Endothelial cell of umbilical vein (primary cell): Measurements from ENCODE around the gene TMEM62. TPM values are rescaled to one million over a fixed set of nuclear protein-coding genes. Genes with fewer than 3 reads are reported as not detected.

Source experiments
- BruUV-seq: library from RNA; stranded (reverse); fragments of 400-500 nt; replicated peaks from 2 replicates; lab custom pipeline; 2021; lab: Mats Ljungman, UMichigan
- CTCF ChIA-PET: fragments of 300-600, 350-600 bp; sonication (Branson Sonifier 250); formaldehyde crosslinking; loops from one replicate; lab custom pipeline; 2021; ENCODE audit warnings: antibody characterized with exemption, inconsistent platforms; lab: Charles Lee
- POLR2A ChIA-PET: fragments of 300-600, 350-600 bp; sonication (Branson Sonifier 250); formaldehyde crosslinking; loops from one replicate; lab custom pipeline; 2021; ENCODE audit warnings: antibody characterized with exemption, inconsistent platforms; lab: Charles Lee
- DNase-seq: peaks from one replicate; pipeline ENCODE4 v3.0.0-alpha.2; 2011; ENCODE audit warnings: low read depth, low spot score
- FAIRE-seq: peaks from 2 replicates; lab custom pipeline; 2011; peaks lifted over from hg19 to GRCh38; lab: Jason Lieb, UNC
- H2AFZ ChIP-seq: 2 replicates; pipeline ENCODE4 v1.6.0; 2012; ENCODE audit warnings: low read depth, low read length, control low read depth, inconsistent platforms
- H3K27ac ChIP-seq: 2 replicates; pipeline ENCODE4 v1.5.1; 2011; ENCODE audit warnings: low read depth, mild to moderate bottlenecking, control low read depth, low read length, moderate library complexity; ENCODE audit not compliant: insufficient read depth
- H3K27me3 ChIP-seq, 2 experiments: 2 replicates each; pipeline versions ENCODE4 v1.6.0 to v1.6.1; 2011; ENCODE audit warnings: low read length in 2 of 2, mixed read lengths in 1 of 2; ENCODE audit not compliant: control insufficient read depth in 2 of 2, insufficient read depth in 2 of 2
- H3K36me3 ChIP-seq, 2 experiments: 2 replicates in 1 of 2; 3 replicates in 1 of 2; pipeline ENCODE4 v1.5.1; 2011; ENCODE audit warnings: low read length in 2 of 2, mild to moderate bottlenecking in 1 of 2, moderate library complexity in 1 of 2; ENCODE audit not compliant: control insufficient read depth in 2 of 2, insufficient read depth in 2 of 2; ENCODE audit errors: extremely low read depth in 1 of 2
- H3K4me1 ChIP-seq: 3 replicates; pipeline ENCODE4 v1.5.1; 2011; ENCODE audit warnings: mild to moderate bottlenecking, low read length; ENCODE audit not compliant: control insufficient read depth, insufficient read depth; ENCODE audit errors: extremely low read depth
- H3K4me2 ChIP-seq: 2 replicates; pipeline ENCODE4 v1.6.1; 2011; ENCODE audit warnings: low read length, control low read depth, mixed read lengths; ENCODE audit not compliant: insufficient read depth
- H3K4me3 ChIP-seq, 3 experiments: fragments of 200-600 bp in 1 of 3; sonication (generic), shearing (Covaris generic) in 1 of 3; replicated peaks in 1 of 3; 2 replicates each; pipeline ENCODE4 v1.5.1; 2011 to 2016; ENCODE audit warnings: control low read depth in 3 of 3, low read length in 3 of 3, mild to moderate bottlenecking in 2 of 3, inconsistent platforms in 1 of 3, low read depth in 1 of 3, moderate library complexity in 1 of 3; ENCODE audit not compliant: insufficient read depth in 1 of 3
- H3K79me2 ChIP-seq: 2 replicates; pipeline ENCODE4 v1.6.0; 2012; ENCODE audit warnings: low read length, inconsistent platforms; ENCODE audit not compliant: control insufficient read depth, insufficient read depth
- H3K9ac ChIP-seq: replicated peaks from 2 replicates; pipeline ENCODE3; 2011; ENCODE audit warnings: low read length, control low read depth; ENCODE audit not compliant: insufficient read depth; ENCODE audit errors: extremely low read depth
- H3K9me1 ChIP-seq: replicated peaks from 3 replicates; pipeline ENCODE4 v1.6.0; 2011; ENCODE audit warnings: mild to moderate bottlenecking, low read length; ENCODE audit not compliant: control insufficient read depth, insufficient read depth; ENCODE audit errors: extremely low read depth
- H3K9me3 ChIP-seq: replicated peaks from 2 replicates; pipeline ENCODE4 v1.5.1; 2012; ENCODE audit warnings: low read length, inconsistent platforms; ENCODE audit not compliant: control insufficient read depth, insufficient read depth
- H4K20me1 ChIP-seq: replicated peaks from 2 replicates; pipeline ENCODE3; 2011; ENCODE audit warnings: mild to moderate bottlenecking, low read length; ENCODE audit not compliant: control insufficient read depth, insufficient read depth; ENCODE audit errors: extremely low read depth
- EZH2 ChIP-seq: IDR thresholded peaks from 2 replicates; pipeline ENCODE4 v1.6.1; 2012; ENCODE audit warnings: borderline replicate concordance, low read depth, mild to moderate bottlenecking, moderate library complexity, low read length, inconsistent platforms; ENCODE audit not compliant: severe bottlenecking
- FOS ChIP-seq: IDR thresholded peaks from 2 replicates; pipeline ENCODE4 v1.6.1; 2011; ENCODE audit warnings: mild to moderate bottlenecking, low read length, moderate library complexity, borderline replicate concordance; ENCODE audit not compliant: insufficient read depth
- GATA2 ChIP-seq: IDR thresholded peaks from 2 replicates; pipeline ENCODE4 v1.7.0; 2011; ENCODE audit warnings: low read depth, mild to moderate bottlenecking, moderate library complexity, mixed read lengths, low read length; ENCODE audit not compliant: insufficient read length, insufficient read depth
- JUN ChIP-seq: IDR thresholded peaks from 2 replicates; pipeline ENCODE4 v1.6.1; 2011; ENCODE audit warnings: borderline replicate concordance, low read depth; ENCODE audit not compliant: insufficient read length, insufficient read depth
- MYC ChIP-seq: IDR thresholded peaks from one replicate; pipeline ENCODE4 v1.6.1; 2011; ENCODE audit warnings: mild to moderate bottlenecking, low read depth, low read length
- POLR2A ChIP-seq: IDR thresholded peaks from 2 replicates; pipeline ENCODE4 v1.6.1; 2012; ENCODE audit warnings: low read depth, mild to moderate bottlenecking, control low read depth, low read length
- POLR2AphosphoS5 ChIP-seq: IDR thresholded peaks from 2 replicates; pipeline ENCODE4 v1.6.1; 2012; ENCODE audit warnings: low read depth, mild to moderate bottlenecking, control low read depth, low read length, moderate library complexity; ENCODE audit not compliant: insufficient read depth
- dilution Hi-C: fragments of 300-500 bp; cut with MboI; formaldehyde crosslinking; loops from one replicate; pipeline ENCODE4 v1.15.0; 2019; ENCODE audit warnings: low sequenced_read_pairs; ENCODE audit not compliant: extremely low pct_ligation_motif_present
- intact Hi-C: fragments of 100-400 bp; cut with micrococcal nuclease; formaldehyde crosslinking; loops from one replicate; pipeline ENCODE4 v1.10.0; 2022
- polyA plus RNA-seq, 4 experiments: library from polyadenylated mRNA; depleted of rRNA in 3 of 4; stranded (reverse) in 3 of 4; unstranded in 1 of 4; fragments of >200 nt; gene quantifications; 2 replicates each; pipeline versions ENCODE4 v1.2.1 to v1.2.3, GENCODE V29; 2011 to 2012; ENCODE audit warnings: missing spikeins in 1 of 4
- total RNA-seq: library from RNA; stranded (reverse); gene quantifications from 2 replicates; pipeline ENCODE4 v1.2.3, GENCODE V29; 2021
- TF ChIP-seq, protein P1 (sequence below): IDR thresholded peaks from 2 replicates; pipeline ENCODE4 v1.6.1; 2011; ENCODE audit not compliant: insufficient read depth, insufficient read length
- TF ChIP-seq, protein P2 (sequence below), 2 donors: IDR thresholded peaks; 1 replicate in 1 of 2; 2 replicates in 1 of 2; pipeline ENCODE4 v1.5.1; 2011; ENCODE audit warnings: low read length in 2 of 2, mild to moderate bottlenecking in 2 of 2, moderate library complexity in 2 of 2, control low read depth in 1 of 2, inconsistent platforms in 1 of 2, low read depth in 1 of 2; ENCODE audit not compliant: insufficient read depth in 1 of 2; ENCODE audit errors: extremely low read depth in 1 of 2

Gene TMEM62
- total and polyA plus RNA-seq, 2 donors (not counting 3 experiments of a cell fraction or from before 2014, with no cell fraction given) = 10.4 to 22.2 TPM

- no peak overlapping the region for H3K27ac ChIP-seq
- H3K4me3 ChIP-seq = no peak overlapping the region
- H2AFZ ChIP-seq = no peak overlapping the region
- no peaks in the 10 kb centered on the region for H3K79me2 ChIP-seq
- no peak for FAIRE-seq
- H3K9me3 ChIP-seq = no peaks in the 10 kb centered on the region
- TF ChIP-seq GATA2 (no peak), JUN (no peak), MYC (no peak), EZH2 (no peak), POLR2A (no peak), POLR2AphosphoS5 (no peak), FOS (no peak)
- TF ChIP-seq, protein P1, sequence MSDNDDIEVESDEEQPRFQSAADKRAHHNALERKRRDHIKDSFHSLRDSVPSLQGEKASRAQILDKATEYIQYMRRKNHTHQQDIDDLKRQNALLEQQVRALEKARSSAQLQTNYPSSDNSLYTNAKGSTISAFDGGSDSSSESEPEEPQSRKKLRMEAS = no peak
- TF ChIP-seq, protein P2, sequence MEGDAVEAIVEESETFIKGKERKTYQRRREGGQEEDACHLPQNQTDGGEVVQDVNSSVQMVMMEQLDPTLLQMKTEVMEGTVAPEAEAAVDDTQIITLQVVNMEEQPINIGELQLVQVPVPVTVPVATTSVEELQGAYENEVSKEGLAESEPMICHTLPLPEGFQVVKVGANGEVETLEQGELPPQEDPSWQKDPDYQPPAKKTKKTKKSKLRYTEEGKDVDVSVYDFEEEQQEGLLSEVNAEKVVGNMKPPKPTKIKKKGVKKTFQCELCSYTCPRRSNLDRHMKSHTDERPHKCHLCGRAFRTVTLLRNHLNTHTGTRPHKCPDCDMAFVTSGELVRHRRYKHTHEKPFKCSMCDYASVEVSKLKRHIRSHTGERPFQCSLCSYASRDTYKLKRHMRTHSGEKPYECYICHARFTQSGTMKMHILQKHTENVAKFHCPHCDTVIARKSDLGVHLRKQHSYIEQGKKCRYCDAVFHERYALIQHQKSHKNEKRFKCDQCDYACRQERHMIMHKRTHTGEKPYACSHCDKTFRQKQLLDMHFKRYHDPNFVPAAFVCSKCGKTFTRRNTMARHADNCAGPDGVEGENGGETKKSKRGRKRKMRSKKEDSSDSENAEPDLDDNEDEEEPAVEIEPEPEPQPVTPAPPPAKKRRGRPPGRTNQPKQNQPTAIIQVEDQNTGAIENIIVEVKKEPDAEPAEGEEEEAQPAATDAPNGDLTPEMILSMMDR (IDR thresholded peaks at IDR 0.05; ENCODE audit: extremely low read depth in 1 of 2, insufficient read depth in 1 of 2, low read depth in 1 of 2, low read length in 2 of 2) = no peak
- dilution Hi-C loops = no loop called here
- peaks cover 0 to 4% of the 10 kb centered on the region in 2 experiments for H3K36me3 ChIP-seq
- no peaks in the 10 kb centered on the region for H4K20me1 ChIP-seq
- ChIA-PET CTCF (no interaction called here), POLR2A (no interaction called here)
- BruUV-seq = no TSS peak
- H3K27me3 ChIP-seq = no peaks in the 10 kb centered on the region
- no peak for DNase-seq
- no peaks in the 10 kb centered on the region for H3K9me1 ChIP-seq
- H3K4me2 ChIP-seq = no peak overlapping the region
- intact Hi-C loops = loop anchor here (5.0 kb wide), 1 partner anchor 46 kb away; the partner anchor contains the start of gene UBR1
- no peak overlapping the region for H3K9ac ChIP-seq
- peaks cover 10% of the 10 kb centered on the region for H3K4me1 ChIP-seq
These were observed 19.9 kb downstream of the TMEM62 start for GRCh38 chr15:43153269-43153668.
